ENCODE results near the gene TNFAIP3.
"Not testable (repeated sequence)": the region's sequence is repeated elsewhere in the genome, so short reads cannot be mapped to it uniquely, and the experiment has no call there.

TNFAIP3 gene

DNA sequence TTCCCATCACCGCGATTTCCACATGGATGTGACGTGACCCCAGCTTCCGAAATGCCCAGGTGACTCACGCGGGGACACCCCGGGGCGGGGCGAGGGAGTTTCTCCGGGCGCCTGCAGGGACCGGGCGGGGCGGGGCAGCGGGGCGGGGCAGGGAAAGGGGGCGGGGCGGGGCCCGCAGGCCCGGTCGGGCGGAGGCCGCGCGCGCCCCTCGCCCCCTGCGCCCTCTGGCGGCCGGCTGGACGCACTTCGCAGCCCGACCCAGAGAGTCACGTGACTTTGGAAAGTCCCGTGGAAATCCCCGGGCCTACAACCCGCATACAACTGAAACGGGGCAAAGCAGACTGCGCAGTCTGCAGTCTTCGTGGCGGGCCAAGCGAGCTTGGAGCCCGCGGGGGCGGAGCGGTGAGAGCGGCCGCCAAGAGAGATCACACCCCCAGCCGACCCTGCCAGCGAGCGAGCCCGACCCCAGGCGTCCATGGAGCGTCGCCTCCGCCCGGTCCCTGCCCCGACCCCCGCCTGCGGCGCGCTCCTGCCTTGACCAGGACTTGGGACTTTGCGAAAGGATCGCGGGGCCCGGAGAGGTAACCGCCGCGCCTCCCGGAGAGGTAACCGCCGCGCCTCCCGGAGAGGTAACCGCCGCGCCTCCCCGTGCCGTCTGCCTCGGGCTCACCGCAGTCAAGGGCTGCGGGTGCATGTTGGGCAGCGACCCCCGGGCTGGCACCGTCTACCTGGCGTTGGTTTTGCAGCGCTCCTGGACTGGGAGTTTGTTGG is at the start of gene TNFAIP3:
Gene TNFAIP3 (plus strand): TSS at position 346 of the 771 bp plus-strand sequence. CDS start 3,969 bp downstream, outside the sequence.
- DNase-seq: peak; percentile 49

DNA sequence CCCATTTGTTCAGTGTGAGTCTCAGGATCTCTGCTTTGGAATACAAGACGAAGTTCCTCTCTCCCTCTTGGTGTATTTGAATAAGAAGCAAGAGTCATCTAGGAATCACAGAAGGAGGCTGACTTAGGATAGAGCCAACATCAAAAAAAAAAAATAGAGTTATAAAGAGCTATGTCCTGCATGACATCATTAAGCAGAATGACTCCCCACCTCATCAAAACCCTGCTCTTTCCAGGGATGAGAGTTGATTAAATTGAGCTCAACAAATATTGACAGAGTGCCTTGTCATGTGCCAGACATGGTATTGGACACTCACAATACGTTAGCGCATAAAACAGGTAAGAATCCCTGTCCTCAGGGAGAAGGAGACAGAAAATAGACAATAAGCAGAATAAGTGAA is 48.6 kb upstream of the TNFAIP3 start:
- DNase-seq: no peak

DNA sequence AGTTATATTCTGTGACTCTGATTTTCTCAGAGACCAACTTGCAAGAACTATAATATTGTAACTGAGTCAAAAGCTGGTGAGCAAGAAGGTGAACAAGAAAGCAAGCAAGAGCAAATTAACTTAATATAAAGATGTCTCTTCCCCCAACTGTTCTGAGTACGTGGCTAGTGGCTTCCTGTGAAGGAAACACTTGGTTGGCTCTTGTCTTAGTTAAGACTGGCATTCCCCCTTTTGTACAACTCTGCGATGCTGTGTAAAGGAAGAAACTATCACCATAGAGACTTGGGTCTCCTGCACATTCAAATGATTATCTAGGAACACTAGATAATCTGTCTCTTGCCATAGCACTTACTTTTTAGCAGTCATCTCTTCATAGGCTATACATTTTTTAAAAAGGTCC is 47.3 kb upstream of the TNFAIP3 start:
- DNase-seq: no peak

- DNase-seq: no peak
Observed at GRCh38 chr6:137820425-137820824, 46.6 kb upstream of the TNFAIP3 start.

GRCh38 chr6:137820952-137821351 is 46.1 kb upstream of the TNFAIP3 start:
- no peak for DNase-seq

DNA sequence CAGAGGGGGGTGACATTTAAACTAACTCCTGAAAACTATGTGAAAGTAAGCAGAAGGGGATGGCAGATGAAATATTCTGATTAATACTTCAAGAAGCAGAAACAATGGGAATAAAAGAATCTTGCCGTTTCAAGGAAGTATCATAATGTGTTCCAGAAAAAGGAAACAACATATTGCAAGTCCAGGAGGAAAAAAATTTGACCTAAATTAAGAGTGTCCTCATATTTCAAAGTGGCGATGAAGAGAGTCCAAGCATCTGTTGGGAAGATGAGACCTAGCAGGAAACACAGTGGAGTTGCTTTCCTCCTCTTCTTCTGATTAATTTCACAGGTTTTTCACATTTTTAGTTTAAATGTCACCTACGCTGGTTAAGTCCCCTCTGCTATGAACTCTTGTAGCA is 45.6 kb upstream of the TNFAIP3 start:
- DNase-seq: no peak

- DNase-seq: no peak
Observed at GRCh38 chr6:137823826-137824555, 43.1 kb upstream of the TNFAIP3 start.

- no peak for DNase-seq
Observed at GRCh38 chr6:137824556-137824879, 42.5 kb upstream of the TNFAIP3 start.

DNA sequence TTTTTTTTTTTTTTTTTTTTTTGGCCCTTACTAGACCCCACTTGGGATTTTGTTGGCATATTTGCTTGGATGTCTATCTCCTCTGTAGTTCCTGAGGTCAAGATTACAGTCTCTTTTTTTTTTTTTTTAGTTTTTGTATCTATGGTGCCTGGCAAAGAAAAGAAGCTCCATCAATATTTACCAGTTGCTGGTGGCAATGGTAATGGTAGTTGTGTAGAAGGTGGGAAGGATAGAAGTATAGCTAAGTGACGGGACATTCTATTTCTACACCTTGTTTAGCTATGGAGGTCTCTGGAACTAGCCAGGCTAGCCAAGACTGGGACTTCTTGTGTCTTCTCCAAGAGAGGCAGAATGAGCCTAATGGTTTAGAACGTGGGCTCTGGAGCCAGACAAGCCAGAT is 42.2 kb upstream of the TNFAIP3 start:
- no peak for DNase-seq

GRCh38 chr6:137827411-137827940 is 39.6 kb upstream of the TNFAIP3 start:
- DNase-seq: no peak

- no peak for DNase-seq
Observed at GRCh38 chr6:137827977-137828810, 38.9 kb upstream of the TNFAIP3 start.

DNA sequence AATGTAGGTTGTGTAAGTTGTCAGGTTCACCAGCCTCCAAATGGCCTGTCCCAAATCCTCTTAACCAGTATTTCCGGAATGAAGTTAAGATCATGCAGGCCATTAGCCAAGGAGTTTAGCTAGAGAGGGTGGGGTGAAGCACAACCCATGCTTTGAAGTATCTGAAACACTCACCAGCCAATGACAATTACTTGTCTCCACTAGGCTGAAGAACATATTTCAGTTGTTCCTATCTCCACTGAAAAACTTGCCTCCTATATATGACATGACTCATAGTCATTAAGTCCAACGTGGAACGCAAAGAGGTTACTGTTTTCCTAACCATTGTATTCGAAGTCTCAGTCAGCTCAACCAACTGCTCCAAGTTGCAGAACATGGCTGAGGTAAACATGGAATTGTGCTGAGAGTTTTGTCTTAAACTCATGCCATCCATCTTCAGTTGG is 37.4 kb upstream of the TNFAIP3 start:
- DNase-seq: no peak

GRCh38 chr6:137830511-137830911 is 36.5 kb upstream of the TNFAIP3 start:
- no peak for DNase-seq

DNA sequence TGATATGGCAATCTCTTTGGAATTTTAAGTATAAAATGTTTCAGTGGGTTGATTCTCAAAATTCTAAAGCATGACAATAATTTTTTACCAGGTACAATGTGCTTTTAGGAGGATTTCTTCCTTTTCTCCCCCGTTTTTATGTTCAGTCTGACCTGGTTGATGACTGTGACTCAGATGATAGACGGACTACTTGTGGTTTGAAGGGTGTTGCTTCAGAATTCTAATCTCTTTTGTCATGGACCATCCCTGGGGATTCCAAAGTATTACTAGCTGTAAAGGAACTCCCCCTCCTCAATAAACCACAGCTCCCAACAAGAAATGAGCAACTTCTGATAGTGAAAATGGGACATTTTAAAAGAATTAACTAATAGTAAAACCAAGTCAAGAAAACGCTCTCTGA is 34.9 kb upstream of the TNFAIP3 start:
- no peak for DNase-seq

DNA sequence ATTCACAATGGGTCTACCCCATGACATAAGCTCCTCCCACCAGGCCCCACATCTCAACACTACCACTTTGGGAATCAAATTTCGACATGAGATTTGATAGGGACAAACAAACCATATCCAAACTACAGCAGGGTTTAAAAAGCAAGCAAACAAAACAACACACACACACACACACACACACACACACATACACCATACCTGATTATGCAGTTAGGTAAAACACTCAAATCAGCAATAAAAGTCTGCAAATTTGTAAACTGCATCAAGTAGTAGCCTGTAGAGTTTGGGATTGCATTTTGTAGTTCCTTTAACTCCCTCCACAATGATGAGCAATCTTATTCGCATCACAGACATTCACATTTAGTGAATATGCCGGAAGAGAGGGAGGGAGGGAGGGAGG is 32.6 kb upstream of the TNFAIP3 start:
- DNase-seq: no peak

DNA sequence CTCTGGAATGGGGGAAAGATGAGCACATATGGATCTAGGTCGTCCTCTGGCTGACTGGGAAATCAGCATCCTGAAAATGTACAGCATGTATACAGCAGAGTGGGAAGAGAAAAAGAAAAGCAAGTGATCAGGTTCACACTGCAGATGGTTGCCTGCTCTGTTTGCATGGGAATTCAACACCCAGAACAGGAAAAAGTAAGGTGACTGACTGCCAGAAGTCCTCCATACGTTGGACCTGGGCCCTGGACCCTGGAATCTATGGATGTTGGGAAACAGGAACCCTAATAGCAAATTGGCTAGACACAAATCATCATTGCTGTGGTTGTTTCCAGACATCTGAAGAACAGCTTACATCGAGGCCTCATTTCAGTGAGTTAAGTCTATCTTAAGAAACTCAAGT is 30.3 kb upstream of the TNFAIP3 start:
- no peak for DNase-seq

DNA sequence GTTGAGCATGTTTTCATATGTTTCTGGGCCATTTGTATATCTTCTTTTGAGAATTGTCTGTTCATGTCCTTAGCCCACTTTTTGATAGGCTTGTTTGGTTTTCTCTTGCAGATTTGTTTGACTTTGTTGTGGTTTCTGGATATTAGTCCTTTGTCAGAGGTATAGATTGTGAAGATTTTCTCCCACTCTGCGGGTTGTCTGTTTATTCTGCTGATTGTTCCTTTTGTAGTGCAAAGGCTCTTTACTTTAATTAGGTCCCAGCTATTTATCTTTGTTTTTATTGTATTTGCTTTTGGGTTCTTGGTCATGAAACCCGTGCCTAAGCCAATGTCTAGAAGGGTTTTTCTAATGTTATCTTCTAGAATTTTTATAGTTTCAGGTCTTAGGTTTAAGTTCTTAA is 29.0 kb upstream of the TNFAIP3 start:
- not testable (repeated sequence) for DNase-seq

GRCh38 chr6:137838597-137838996 is 28.5 kb upstream of the TNFAIP3 start:
- DNase-seq: not testable (repeated sequence)

DNA sequence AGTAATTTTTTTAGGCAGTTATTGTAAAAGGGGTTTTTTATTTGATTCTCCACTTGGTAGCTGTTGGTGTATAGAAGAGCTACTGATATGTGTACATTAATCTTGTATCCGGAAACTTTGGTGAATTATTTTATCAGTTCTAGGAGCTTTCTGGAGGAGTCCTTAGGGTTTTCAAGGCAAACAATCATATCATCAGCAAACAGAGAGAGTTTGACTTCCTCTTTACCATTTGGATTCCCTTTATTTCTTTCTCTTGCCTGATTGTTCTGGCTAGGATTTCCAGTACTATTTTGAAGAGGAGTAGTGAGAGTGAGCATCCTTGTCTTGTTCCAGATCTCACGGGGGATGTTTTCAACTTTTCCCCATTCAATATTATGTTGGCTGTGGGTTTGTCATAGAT is 28.0 kb upstream of the TNFAIP3 start:
- no peak for DNase-seq

DNA sequence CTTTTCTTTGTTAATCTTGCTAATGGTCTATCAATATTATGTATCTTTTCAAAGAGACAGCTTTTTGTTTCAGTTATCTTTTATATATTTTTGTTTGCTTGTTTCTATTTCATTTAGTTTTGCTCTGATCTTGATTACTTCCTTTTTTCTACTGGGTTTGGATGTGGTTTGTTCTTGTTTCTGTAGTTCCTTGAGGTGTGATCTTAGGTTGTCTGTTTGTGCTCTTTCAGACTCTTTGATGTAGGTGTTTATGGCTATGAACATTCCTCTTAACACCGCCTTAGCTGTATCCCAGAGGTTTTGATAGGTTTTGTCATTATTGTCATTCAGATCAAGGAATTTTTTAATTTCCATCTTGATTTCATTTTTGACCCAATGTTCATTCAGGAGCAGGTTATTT is 26.8 kb upstream of the TNFAIP3 start:
- DNase-seq: no peak

DNA sequence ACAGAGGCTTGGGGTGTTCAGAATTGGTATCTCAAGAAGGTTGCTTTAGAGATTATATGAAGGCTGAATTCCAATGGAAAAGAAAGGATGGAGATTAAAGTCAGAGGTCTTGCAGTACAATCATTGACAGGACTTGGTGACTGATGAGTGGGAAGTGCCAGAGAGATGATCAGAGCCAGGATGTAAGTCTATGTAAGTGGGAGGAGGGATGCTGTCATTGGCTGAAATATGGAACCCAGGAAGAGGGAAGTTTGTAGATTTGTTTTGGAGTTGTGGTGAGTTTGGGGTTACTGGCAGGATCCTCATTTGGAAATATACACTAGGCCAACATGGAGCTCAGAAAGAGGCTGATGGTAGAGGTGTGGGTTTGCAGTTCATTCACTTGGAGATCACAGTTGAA is 23.8 kb upstream of the TNFAIP3 start:
- no peak for DNase-seq

DNA sequence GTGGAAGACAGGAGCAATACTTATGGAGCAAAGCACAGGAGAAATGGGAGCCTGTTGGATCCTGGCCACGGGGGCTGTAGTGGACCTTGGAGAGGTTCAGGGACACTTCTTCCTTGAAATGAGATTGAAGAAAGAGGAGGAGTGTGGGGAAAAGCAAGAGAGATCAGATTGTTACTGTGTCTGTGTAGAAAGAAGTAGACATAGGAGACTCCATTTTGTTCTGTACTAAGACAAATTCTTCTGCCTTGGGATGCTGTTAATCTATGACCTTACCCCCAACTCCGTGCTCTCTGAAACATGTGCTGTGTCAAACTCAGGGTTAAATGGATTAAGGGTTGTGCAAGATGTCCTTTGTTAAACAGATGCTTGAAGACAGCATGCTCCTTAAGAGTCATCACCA is 22.7 kb upstream of the TNFAIP3 start:
- DNase-seq: not testable (repeated sequence)

DNA sequence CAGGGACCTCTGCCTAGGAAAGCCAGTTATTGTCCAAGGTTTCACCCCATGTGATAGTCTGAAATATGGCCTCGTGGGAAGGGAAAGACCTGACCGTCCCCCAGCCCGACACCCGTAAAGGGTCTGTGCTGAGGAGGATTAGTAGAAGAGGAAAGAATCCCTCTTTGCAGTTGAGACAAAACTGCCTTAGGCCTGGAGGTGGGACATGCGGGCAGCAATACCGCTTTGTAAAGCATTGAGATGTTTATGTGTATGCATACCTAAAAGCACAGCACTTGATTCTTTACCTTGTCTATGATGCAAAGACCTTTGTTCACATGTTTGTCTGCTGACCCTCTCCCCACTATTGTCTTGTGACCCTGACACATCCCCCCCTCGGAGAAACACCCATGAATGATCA is 22.3 kb upstream of the TNFAIP3 start:
- DNase-seq: not testable (repeated sequence)
